Hepatocyte (in vitro differentiated cells): Measurements from ENCODE around the gene ACP5.

Experiments used
- CTCF ChIP-seq: fragments of 200-600 bp; sonication (generic); IDR thresholded peaks from 2 replicates; pipeline ENCODE4 v1.5.1; 2016; ENCODE audit warnings: antibody characterized with exemption, mild to moderate bottlenecking; ENCODE audit not compliant: poor library complexity
- EZH2phosphoT487 ChIP-seq: fragments of 200-600 bp; sonication (generic); IDR thresholded peaks from one replicate; pipeline ENCODE4 v1.6.1; 2018; ENCODE audit warnings: antibody characterized with exemption, mild to moderate bottlenecking, low read depth, moderate library complexity; ENCODE audit not compliant: unreplicated experiment, severe bottlenecking

- TF ChIP-seq CTCF (no peak), EZH2phosphoT487 (no peak)
Observed at GRCh38 chr19:11577451-11578257, at the start of gene ACP5.
